ENCODE data around the gene FNDC11.
"Not testable (repeated sequence)": the region's sequence is repeated elsewhere in the genome, so short reads cannot be mapped to it uniquely, and the experiment has no call there.

FNDC11 gene

DNA sequence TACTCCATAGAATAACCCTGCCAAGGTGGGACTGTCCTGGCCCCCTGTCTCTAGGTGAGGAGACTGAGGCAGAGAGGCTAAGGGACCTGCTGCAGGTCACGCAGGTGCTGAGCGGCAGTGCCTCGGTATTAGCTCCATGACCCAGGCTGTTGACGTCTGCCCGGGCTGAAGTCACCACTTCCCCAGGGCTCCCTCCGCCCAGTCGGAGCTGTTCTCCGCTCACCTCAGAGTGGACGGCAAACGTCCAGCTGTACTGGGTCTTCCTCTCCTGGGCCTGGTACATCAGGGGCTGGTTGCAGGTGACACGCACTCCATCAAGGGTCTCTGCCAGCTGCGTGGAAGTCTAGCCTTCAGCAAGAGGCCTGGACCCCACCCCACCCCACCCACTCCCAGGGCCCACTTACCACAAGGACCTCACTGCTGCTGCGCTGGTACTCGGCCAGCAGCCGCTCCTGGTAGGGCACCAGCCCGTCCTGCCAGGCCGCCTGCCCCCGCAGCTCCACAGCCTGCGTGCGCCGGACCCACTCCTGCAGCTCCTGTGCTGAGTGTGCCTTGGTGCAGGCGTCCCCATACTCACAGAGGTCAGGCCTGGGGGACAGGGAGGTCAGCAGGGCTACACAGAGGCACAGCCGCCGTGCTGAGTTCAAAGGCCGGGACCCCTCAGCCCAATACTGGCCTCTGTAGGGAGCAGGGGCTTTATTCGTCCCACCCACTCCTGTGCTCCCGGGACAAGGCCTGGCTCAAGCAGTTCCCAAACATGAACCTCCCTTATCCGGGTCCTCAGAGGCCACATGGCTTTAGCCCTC lies 16.5 kb downstream of the FNDC11 start:
- no peak overlapping the region for H2AFZ ChIP-seq (ENCODE audit: low read depth)
- H3K4me1 ChIP-seq (ENCODE audit: low read depth, poor library complexity, severe bottlenecking) = peaks cover 32% of the 10 kb centered on the region
- no peak overlapping the region for H3K4me2 ChIP-seq

DNA sequence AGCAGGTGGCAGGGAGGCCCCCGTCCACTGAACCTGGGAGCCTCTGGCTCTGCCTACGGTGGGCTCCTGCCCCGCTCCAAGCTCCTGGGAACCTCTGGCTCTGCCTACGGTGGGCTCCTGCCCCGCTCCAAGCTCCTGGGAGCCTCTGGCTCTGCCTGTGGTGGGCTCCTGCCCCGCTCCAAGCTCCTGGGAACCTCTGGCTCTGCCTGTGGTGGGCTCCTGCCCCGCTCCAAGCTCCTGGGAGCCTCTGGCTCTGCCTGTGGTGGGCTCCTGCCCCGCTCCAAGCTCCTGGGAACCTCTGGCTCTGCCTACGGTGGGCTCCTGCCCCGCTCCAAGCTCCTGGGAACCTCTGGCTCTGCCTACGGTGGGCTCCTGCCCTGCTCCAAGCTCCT lies 17.1 kb downstream of the FNDC11 start:
- not testable (repeated sequence) for H3K4me3 ChIP-seq (IDR thresholded peaks at IDR 0.05; ENCODE audit: insufficient read depth, low read depth, low read length); H3K9ac ChIP-seq; H3K4me2 ChIP-seq; H4K20me1 ChIP-seq (ENCODE audit: insufficient read depth); H3K27ac ChIP-seq; H3K36me3 ChIP-seq (ENCODE audit: insufficient read depth); H2AFZ ChIP-seq (ENCODE audit: low read depth); H3K79me2 ChIP-seq (ENCODE audit: insufficient read depth, low read depth)
- Histone ChIP-seq H3K27me3 (ENCODE audit: insufficient read depth, low read depth) (peaks cover 31% of the 10 kb centered on the region), H3K4me1 (ENCODE audit: low read depth, poor library complexity, severe bottlenecking) (peaks cover 32% of the 10 kb centered on the region)

More for the DNA sequence above, 16.5 kb downstream of the FNDC11 start:
- TF ChIP-seq, protein P1, sequence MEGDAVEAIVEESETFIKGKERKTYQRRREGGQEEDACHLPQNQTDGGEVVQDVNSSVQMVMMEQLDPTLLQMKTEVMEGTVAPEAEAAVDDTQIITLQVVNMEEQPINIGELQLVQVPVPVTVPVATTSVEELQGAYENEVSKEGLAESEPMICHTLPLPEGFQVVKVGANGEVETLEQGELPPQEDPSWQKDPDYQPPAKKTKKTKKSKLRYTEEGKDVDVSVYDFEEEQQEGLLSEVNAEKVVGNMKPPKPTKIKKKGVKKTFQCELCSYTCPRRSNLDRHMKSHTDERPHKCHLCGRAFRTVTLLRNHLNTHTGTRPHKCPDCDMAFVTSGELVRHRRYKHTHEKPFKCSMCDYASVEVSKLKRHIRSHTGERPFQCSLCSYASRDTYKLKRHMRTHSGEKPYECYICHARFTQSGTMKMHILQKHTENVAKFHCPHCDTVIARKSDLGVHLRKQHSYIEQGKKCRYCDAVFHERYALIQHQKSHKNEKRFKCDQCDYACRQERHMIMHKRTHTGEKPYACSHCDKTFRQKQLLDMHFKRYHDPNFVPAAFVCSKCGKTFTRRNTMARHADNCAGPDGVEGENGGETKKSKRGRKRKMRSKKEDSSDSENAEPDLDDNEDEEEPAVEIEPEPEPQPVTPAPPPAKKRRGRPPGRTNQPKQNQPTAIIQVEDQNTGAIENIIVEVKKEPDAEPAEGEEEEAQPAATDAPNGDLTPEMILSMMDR (conservative IDR thresholded peaks at IDR 0.05; ENCODE audit: low read depth, low read length) = no peak
- H3K79me2 ChIP-seq (ENCODE audit: insufficient read depth, low read depth) = no peaks in the 10 kb centered on the region
- H3K9ac ChIP-seq = no peak overlapping the region
- H3K27ac ChIP-seq = no peak overlapping the region
- no peaks in the 10 kb centered on the region for H3K36me3 ChIP-seq (ENCODE audit: insufficient read depth)
- no peak overlapping the region for H3K4me3 ChIP-seq (IDR thresholded peaks at IDR 0.05; ENCODE audit: insufficient read depth, low read depth, low read length)
- no peaks in the 10 kb centered on the region for H4K20me1 ChIP-seq (ENCODE audit: insufficient read depth)
- peaks cover 27% of the 10 kb centered on the region for H3K27me3 ChIP-seq (ENCODE audit: insufficient read depth, low read depth)

DNA sequence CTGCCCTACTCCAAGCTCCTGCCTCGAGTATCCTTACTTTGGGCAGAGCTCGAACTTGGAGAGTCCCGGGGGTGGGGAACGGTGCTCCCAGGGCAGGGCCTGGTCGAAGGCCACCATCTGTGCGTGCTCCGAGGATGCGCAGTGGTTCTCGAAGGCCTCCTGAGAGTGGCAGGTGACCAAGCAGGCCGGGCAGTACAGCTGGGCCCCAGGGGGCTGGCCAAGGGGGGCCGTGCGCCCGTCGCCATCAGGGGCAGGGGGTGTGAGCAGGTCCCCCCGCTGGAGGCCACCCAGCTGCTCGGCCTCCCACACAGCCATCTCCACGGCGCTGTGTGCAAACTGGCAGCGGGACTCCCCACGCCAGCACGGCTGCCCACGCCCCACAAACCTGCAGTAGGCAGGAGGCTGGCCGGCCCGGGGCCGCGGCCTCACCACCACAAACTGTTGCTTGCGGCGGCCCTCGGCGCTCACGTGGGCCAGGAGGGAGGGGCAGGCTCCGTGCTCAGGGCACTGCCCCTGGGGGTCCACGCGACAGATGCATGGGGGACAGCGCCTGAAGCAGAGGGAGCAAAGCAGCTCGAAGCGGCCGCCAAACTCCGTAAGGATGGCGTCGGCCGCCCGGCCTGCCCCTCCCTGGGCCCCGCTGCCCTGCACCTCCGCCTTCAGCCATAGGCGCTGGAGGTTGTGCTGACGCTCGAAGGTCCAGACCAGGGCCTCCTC lies 18.3 kb downstream of the FNDC11 start:
- H3K4me1 ChIP-seq (ENCODE audit: low read depth, poor library complexity, severe bottlenecking) = peaks cover 32% of the 10 kb centered on the region
- no peaks in the 10 kb centered on the region for H3K79me2 ChIP-seq (ENCODE audit: insufficient read depth, low read depth)
- no peaks in the 10 kb centered on the region for H4K20me1 ChIP-seq (ENCODE audit: insufficient read depth)
- no peaks in the 10 kb centered on the region for H3K36me3 ChIP-seq (ENCODE audit: insufficient read depth)
- TF ChIP-seq, protein P1 (conservative IDR thresholded peaks at IDR 0.05; ENCODE audit: low read depth, low read length) = no peak
- no peak overlapping the region for H3K27ac ChIP-seq
- H2AFZ ChIP-seq (ENCODE audit: low read depth) = no peak overlapping the region
- H3K4me2 ChIP-seq = no peak overlapping the region
- peaks cover 43% of the 10 kb centered on the region for H3K27me3 ChIP-seq (ENCODE audit: insufficient read depth, low read depth)
- H3K9ac ChIP-seq = no peak overlapping the region
- H3K4me3 ChIP-seq (IDR thresholded peaks at IDR 0.05; ENCODE audit: insufficient read depth, low read depth, low read length) = no peak overlapping the region

DNA sequence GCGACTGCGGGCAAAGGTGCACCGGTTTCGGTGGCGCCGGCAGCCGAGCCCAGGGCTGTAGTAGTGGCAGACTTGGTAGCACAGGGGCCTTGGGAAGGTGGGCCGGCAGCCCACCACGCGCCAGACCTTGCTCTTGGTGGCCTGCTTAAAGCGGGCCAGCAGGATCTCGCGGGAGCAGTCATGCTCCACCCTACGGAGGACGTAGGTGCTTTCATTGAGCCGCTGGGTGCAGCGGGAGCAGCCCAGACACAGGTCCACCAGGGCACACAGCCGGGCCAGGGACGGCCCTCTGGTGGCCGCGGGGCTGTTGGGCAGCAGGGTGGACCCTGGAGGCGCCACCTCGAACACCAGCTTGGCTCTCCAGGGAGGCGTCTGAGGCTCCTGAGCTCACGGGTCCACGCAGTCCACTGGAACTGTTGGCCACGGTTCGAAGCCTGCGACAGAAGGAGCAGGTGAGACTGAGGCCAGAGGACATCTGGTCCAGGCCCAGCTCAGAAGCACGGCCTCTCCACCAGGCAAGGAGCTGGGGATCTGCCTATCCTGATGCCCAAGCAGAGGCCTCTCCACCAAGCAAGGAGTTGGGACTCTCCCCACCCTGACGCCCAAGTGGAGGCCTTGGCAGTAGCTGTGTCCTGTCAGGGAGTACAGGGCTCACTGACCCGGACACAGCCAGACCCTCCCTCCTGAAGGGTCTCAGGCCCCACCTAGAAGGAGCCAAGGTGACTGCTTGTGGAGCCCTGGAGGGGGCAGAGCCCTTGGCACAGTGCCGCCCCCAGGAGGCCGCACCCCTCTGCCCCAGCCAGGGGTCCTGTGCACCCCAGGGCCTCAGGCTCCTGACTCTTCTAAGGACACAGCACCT lies 19.1 kb downstream of the FNDC11 start:
- H3K27ac ChIP-seq = no peak overlapping the region
- H3K4me2 ChIP-seq = peak overlapping the region; percentile 67
- H3K9ac ChIP-seq = peak overlapping the region; percentile 57; the same call in 1 of the 2 replicates

More for the DNA sequence above, 19.1 kb downstream of the FNDC11 start:
- no peak overlapping the region for H3K4me3 ChIP-seq (IDR thresholded peaks at IDR 0.05; ENCODE audit: insufficient read depth, low read depth, low read length)
- H3K27me3 ChIP-seq (ENCODE audit: insufficient read depth, low read depth) = peaks cover 51% of the 10 kb centered on the region
- H3K79me2 ChIP-seq (ENCODE audit: insufficient read depth, low read depth) = no peaks in the 10 kb centered on the region
- TF ChIP-seq, protein P1 (conservative IDR thresholded peaks at IDR 0.05; ENCODE audit: low read depth, low read length) = no peak
- H2AFZ ChIP-seq (ENCODE audit: low read depth) = no peak overlapping the region
- peaks cover 24% of the 10 kb centered on the region for H3K4me1 ChIP-seq (ENCODE audit: low read depth, poor library complexity, severe bottlenecking)
- H3K36me3 ChIP-seq (ENCODE audit: insufficient read depth) = no peaks in the 10 kb centered on the region
- no peaks in the 10 kb centered on the region for H4K20me1 ChIP-seq (ENCODE audit: insufficient read depth)
